ENCODE data around the gene GRM7. TPM values are rescaled to one million over a fixed set of nuclear protein-coding genes. Genes with fewer than 3 reads are reported as not detected.

Gene GRM7
- total RNA-seq, 2 experiments from 2014 or later, result not detected

DNA sequence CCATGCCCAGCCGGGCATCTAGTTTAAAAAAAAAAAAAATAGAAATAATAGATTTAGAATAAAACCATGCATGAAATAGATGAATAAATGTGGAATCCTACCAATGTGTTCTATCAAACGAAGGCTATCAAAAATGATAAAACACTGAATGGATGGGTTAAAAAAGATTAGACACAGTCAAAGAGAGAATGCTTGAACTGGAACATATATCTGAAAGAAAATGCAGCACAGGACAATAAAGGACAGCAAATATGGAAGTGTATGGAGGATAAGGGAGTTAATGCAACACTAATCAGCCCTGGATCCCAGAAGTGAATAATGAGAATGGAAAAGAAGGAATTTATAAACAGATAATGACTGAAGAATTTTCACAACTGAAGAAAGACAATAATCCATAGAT is 571.7 kb downstream of the GRM7 start:
- peaks cover 10% of the 10 kb centered on the region for H3K9me3 Mint-ChIP-seq (ENCODE audit: low read depth)
- no peaks in the 10 kb centered on the region for H3K27me3 Mint-ChIP-seq
- no peaks in the 10 kb centered on the region for H3K36me3 Mint-ChIP-seq (ENCODE audit: low read depth)
- ChIA-PET POLR2A (no interaction called here), CTCF (no interaction called here)
- intact Hi-C loops (cut with DNase I, micrococcal nuclease), result no loop called here
- H3K4me3 Mint-ChIP-seq, result no peak overlapping the region
- H3K4me1 Mint-ChIP-seq, result no peaks in the 10 kb centered on the region
- DNase-seq (no peak), ATAC-seq (no peak)
- H3K27ac Mint-ChIP-seq, result no peak overlapping the region

DNA sequence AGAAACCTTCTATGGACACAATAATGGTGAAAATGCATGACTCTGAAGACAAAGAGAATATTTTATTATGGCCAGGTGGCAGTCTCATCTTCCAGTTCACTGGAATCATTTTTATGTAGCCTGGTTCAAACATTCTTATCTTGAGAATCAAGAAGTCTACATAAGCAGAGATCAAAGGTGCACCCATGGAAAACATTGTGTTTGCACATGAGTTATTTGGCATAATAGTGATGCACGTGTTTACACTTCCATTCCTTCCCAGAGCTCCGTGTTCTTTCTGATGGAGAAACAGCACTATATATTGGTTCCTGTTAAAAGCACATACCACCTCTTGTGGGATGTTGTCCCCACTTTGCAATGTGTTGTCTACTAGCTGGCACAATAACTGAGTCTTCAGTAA is 572.2 kb downstream of the GRM7 start:
- H3K4me1 Mint-ChIP-seq, result no peaks in the 10 kb centered on the region
- ATAC-seq (no peak), DNase-seq (no peak)
- CTCF ChIA-PET, result no interaction called here
- intact Hi-C loops (cut with DNase I, micrococcal nuclease), result no loop called here
- no peaks in the 10 kb centered on the region for H3K27me3 Mint-ChIP-seq
- H3K36me3 Mint-ChIP-seq (ENCODE audit: low read depth), result no peaks in the 10 kb centered on the region
- no peak overlapping the region for H3K4me3 Mint-ChIP-seq
- POLR2A ChIA-PET, result no interaction called here
- peaks cover 10% of the 10 kb centered on the region for H3K9me3 Mint-ChIP-seq (ENCODE audit: low read depth)
- no peak overlapping the region for H3K27ac Mint-ChIP-seq

DNA sequence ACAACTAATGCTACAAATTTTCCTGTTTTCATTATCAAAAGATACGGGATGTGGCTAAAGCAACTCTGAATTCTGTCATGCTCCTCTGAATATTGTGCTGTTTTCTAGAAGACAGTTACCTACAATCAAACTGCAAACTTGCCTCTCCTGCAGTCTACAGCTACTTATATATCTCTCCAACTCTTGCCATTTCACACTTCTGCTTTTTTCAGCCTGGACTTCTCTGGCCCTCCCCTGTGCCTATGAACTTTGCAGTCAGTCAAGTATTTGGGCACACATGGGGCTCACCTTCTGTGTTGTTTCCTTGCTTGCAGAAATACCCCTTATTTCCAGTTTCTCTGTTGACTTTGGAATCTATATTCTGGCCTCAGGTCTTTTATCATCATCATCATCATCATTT is 575.6 kb downstream of the GRM7 start:
- ATAC-seq (no peak), DNase-seq (no peak)
- Mint-ChIP-seq H3K4me1 (no peaks in the 10 kb centered on the region), H3K36me3 (ENCODE audit: low read depth) (no peaks in the 10 kb centered on the region), H3K4me3 (no peak overlapping the region), H3K9me3 (ENCODE audit: low read depth) (peaks cover 10% of the 10 kb centered on the region), H3K27ac (no peak overlapping the region), H3K27me3 (no peaks in the 10 kb centered on the region)
- CTCF ChIA-PET, result interaction anchor here (0.5 kb wide), 1 partner anchor 51 kb away, joined by 3 read pairs; no protein-coding TSS in a partner anchor
- intact Hi-C loops (cut with DNase I, micrococcal nuclease), result no loop called here
- POLR2A ChIA-PET, result no interaction called here

DNA sequence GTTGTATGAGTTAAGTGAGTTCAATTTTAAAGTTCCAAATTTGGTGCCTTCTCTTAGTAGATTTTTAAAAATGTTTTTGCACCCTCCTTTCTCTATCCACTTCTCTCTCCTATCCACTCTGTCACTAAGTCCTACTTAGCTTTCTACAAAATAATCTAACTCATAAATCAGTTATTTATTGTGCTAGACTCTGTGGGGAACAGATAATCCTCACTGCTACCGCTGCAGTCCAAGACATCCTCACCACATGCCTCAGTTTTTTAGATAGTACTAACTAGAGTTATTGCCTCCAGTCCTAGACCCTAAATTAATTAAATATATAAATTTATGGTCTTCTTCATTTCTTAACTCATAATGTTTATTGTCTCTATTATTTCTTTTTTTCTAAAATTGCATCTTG is 576.3 kb downstream of the GRM7 start:
- CTCF ChIA-PET, result no interaction called here
- POLR2A ChIA-PET, result no interaction called here
- no peak overlapping the region for H3K4me3 Mint-ChIP-seq

DNA sequence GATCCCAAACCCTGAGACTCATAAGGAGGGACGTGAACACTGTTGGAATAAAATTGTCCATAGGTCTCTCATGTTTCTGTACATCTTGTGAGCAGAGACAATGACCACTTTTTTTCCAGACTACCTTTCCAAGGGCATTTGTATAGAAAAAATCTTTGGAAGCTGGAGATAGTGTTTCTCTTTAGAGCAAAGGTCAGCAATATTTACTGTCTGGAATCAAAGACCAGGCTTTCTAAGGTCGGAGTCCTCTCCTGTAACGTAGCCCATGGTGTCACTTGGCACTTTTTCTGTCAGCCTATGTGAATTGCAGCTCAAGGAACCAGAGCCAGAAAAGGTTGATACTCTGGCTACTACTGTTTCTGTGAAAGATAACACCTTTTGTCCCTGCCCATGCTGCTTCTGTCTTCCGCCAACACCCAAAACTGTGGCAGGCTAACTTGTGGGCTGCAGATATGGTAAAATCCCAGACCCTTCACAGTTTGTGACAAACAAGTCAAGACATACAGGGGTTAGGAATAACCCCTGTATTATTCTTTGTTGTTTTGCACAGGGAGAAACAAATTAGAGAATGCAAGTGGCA is 578.3 kb downstream of the GRM7 start:
- no peaks in the 10 kb centered on the region for H3K4me1 Mint-ChIP-seq
- DNase-seq (no peak), ATAC-seq (no peak)
- ChIA-PET CTCF (interaction anchor here (1.1 kb wide), 1 partner anchor 29 kb away, joined by 3 read pairs; no protein-coding TSS in a partner anchor), POLR2A (no interaction called here)
- H3K9me3 Mint-ChIP-seq (ENCODE audit: low read depth), result peaks cover 2% of the 10 kb centered on the region
- H3K36me3 Mint-ChIP-seq (ENCODE audit: low read depth), result no peaks in the 10 kb centered on the region
- H3K27ac Mint-ChIP-seq, result no peak overlapping the region
- H3K4me3 Mint-ChIP-seq, result no peak overlapping the region
- intact Hi-C loops (cut with DNase I, micrococcal nuclease), result no loop called here
- no peaks in the 10 kb centered on the region for H3K27me3 Mint-ChIP-seq

More for the DNA sequence above, 576.3 kb downstream of the GRM7 start:
- peaks cover 10% of the 10 kb centered on the region for H3K9me3 Mint-ChIP-seq (ENCODE audit: low read depth)
- no peaks in the 10 kb centered on the region for H3K4me1 Mint-ChIP-seq
- ATAC-seq (no peak), DNase-seq (no peak)
- no peaks in the 10 kb centered on the region for H3K36me3 Mint-ChIP-seq (ENCODE audit: low read depth)
- no peak overlapping the region for H3K27ac Mint-ChIP-seq
- intact Hi-C loops (cut with DNase I, micrococcal nuclease), result no loop called here
- no peaks in the 10 kb centered on the region for H3K27me3 Mint-ChIP-seq

DNA sequence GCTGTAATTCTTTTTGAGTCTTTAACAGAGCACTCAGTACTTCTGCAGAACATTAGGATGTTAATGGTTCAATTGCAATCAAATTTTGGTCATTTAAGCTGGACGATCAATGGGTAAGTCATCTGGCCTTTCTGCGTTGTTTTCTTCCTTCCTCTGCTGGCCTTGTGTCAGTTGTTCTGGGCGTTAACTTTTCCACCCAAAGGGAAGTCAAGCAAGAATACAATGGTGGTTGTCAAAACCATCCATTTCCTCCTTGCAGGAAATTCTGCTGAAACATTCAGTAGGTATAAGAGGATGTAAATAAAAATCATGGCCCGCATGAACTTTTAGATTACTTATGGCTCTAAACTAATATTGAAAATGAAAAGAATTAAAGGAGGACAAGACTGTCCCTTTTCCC is 584.0 kb downstream of the GRM7 start:
- CTCF ChIA-PET, result no interaction called here
- Mint-ChIP-seq H3K4me1 (no peaks in the 10 kb centered on the region), H3K27me3 (no peaks in the 10 kb centered on the region), H3K9me3 (ENCODE audit: low read depth) (peaks cover 4% of the 10 kb centered on the region), H3K36me3 (ENCODE audit: low read depth) (no peaks in the 10 kb centered on the region), H3K27ac (no peak overlapping the region), H3K4me3 (no peak overlapping the region)
- POLR2A ChIA-PET, result no interaction called here
- DNase-seq (no peak), ATAC-seq (no peak)
- intact Hi-C loops (cut with DNase I, micrococcal nuclease), result no loop called here

DNA sequence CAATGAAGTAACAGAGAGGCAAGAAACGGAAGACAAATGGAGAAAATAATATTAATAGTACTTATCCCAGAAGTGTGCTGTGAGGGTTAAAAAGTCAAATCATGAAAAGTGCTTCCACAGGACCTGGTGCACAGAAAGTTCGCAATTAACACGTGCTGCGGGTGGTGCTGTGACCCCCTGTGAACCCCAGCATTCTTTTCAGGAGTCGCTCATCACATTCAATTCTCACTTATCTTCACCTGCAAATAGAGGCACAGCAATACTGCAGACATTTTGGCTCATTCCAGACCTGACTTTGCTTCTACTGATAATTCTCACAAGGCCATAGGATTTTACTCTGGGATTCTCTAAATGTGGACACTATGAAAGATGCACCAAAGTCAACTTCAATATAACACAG is 584.4 kb downstream of the GRM7 start:
- ChIA-PET CTCF (no interaction called here), POLR2A (no interaction called here)
- Mint-ChIP-seq H3K4me3 (no peak overlapping the region), H3K36me3 (ENCODE audit: low read depth) (no peaks in the 10 kb centered on the region), H3K27ac (no peak overlapping the region), H3K4me1 (no peaks in the 10 kb centered on the region), H3K9me3 (ENCODE audit: low read depth) (peaks cover 4% of the 10 kb centered on the region), H3K27me3 (no peaks in the 10 kb centered on the region)
- no peak for DNase-seq
- intact Hi-C loops (cut with DNase I, micrococcal nuclease), result no loop called here
- ATAC-seq, result no peak

DNA sequence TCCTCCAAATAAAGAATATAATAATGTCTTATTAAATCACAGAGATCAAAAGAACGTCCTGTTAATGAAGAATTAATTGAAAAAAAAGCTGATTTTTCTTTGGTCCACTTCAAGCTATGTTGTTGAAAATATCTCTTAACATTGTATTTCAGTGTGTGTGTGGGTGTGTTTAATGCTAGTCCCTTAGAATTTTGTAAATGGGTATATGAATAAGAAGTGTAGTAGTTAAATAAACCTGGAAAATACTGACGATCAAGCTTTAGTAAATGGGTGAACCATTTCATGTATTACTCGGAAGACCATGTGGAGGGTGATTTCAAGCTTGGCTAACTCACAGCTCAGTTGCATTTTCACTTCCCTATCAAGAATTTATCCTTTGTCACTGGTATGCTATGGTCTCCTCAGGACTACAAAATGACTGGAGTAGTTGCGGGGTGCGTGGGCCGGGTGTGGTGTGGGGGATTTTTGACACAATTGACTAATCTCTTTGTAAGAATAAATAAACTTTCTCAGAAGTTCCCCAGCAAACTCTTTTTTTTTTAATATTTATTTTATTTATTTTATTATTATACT is 586.4 kb downstream of the GRM7 start:
- intact Hi-C loops (cut with DNase I, micrococcal nuclease), result no loop called here
- no peaks in the 10 kb centered on the region for H3K36me3 Mint-ChIP-seq (ENCODE audit: low read depth)
- H3K27ac Mint-ChIP-seq, result no peak overlapping the region

DNA sequence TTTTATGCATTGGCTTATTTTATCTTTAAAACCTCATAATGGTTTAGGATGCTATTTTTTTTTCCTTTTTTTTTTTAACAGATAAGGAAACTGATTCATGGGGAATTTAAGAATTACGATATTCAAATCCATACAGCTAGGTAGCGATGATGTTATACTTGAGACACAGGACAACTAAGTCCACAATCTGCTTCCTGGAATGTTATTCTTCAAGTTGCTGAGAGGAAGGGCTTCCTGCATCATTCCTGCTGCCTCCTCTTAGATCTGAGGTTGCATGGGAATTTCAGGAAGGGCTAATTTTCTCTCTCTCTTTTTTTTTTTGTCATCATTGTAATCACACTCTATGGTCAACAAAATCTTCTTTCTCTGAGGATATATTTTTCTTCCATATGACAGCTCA is 595.5 kb downstream of the GRM7 start:
- ChIA-PET CTCF (interaction anchor here (0.6 kb wide), 1 partner anchor 287 kb away, joined by 4 read pairs; no protein-coding TSS in a partner anchor), POLR2A (no interaction called here)
- intact Hi-C loops (cut with DNase I, micrococcal nuclease), result no loop called here

More for the DNA sequence above, 586.4 kb downstream of the GRM7 start:
- ChIA-PET CTCF (no interaction called here), POLR2A (no interaction called here)
- Mint-ChIP-seq H3K9me3 (ENCODE audit: low read depth) (peaks cover 4% of the 10 kb centered on the region), H3K4me1 (no peaks in the 10 kb centered on the region), H3K4me3 (no peak overlapping the region), H3K27me3 (no peaks in the 10 kb centered on the region)
- DNase-seq (no peak), ATAC-seq (no peak)

DNA sequence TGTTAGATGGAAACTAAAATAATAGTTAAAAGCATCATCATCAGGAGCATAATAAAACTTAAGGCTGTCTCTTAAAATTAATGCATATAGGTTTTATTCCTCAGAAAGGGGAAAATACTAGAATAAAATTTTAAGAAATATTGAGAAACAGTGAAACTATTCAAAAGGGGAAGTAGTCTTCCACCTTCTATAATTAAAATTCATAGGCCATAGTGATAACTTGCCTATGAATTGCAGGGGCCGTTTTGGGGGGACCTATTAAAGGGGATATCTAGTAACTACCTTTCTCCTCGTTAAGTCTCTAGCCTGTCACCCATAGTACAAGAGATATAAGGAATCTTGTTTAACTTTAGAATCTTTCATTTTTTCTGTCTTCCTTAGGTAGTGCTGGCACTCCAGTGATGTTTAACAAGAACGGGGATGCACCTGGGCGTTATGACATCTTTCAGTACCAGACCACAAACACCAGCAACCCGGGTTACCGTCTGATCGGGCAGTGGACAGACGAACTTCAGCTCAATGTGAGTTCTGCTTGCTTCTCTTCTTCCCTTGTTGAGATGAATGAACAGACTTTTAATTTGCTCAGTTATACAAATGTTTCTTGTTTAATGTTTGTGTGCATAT is 600.4 kb downstream of the GRM7 start:
- no peak for DNase-seq
- intact Hi-C loops (cut with DNase I, micrococcal nuclease), result no loop called here
- no peaks in the 10 kb centered on the region for H3K9me3 Mint-ChIP-seq (ENCODE audit: low read depth)
- H3K27ac Mint-ChIP-seq, result no peak overlapping the region
- H3K4me3 Mint-ChIP-seq, result no peak overlapping the region
- H3K4me1 Mint-ChIP-seq, result no peaks in the 10 kb centered on the region
- no peaks in the 10 kb centered on the region for H3K36me3 Mint-ChIP-seq (ENCODE audit: low read depth)
- POLR2A ChIA-PET, result no interaction called here
- CTCF ChIA-PET, result no interaction called here
- peaks cover 3% of the 10 kb centered on the region for H3K27me3 Mint-ChIP-seq
- no peak for ATAC-seq

More for the DNA sequence above, 595.5 kb downstream of the GRM7 start:
- no peak for DNase-seq
- no peaks in the 10 kb centered on the region for H3K27me3 Mint-ChIP-seq
- no peaks in the 10 kb centered on the region for H3K9me3 Mint-ChIP-seq (ENCODE audit: low read depth)
- H3K27ac Mint-ChIP-seq, result no peak overlapping the region
- no peak for ATAC-seq
- H3K36me3 Mint-ChIP-seq (ENCODE audit: low read depth), result no peaks in the 10 kb centered on the region
- no peak overlapping the region for H3K4me3 Mint-ChIP-seq
- H3K4me1 Mint-ChIP-seq, result no peaks in the 10 kb centered on the region

DNA sequence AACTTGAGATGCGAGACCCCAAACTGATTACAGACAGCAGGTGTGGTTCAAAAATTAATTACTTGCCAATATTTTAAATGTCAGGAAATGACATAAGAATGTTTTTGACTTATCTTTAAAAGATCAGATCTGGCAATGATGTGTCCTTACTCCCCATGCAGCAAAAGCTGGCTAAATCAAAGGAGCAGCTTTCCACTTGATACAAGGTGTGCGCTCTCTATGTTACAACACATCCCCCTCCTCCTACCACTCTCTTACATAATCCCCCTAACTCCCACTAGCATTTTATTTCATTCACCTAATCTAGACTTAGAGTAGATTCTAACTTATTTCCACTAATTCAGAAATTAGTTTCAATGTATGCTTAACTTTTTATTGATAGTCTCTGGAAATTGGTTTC is 609.0 kb downstream of the GRM7 start:
- POLR2A ChIA-PET, result no interaction called here
- DNase-seq (no peak), ATAC-seq (no peak)
- intact Hi-C loops (cut with DNase I, micrococcal nuclease), result no loop called here
- CTCF ChIA-PET, result no interaction called here
- Mint-ChIP-seq H3K27ac (no peak overlapping the region), H3K4me1 (no peaks in the 10 kb centered on the region), H3K9me3 (ENCODE audit: low read depth) (no peaks in the 10 kb centered on the region), H3K36me3 (ENCODE audit: low read depth) (no peaks in the 10 kb centered on the region), H3K27me3 (no peaks in the 10 kb centered on the region), H3K4me3 (no peak overlapping the region)

DNA sequence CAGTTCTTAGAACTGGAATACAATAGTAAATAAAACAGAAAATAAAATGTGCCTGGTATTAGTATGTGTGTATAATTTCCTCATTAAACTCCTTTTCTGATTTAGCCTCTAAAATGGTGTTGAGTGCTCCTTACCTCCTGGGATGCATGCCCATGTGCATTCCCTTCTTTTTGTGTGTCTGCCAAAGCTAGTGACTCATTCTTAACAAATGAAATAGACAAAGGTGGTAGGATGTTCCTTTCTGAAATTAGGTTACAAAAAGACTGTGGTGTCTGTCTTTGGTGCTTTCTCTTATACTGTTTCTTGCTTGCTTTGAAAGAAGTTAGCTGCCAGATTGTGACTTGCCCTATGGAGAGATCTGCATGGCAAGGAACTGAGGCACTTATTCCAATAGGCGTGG is 623.7 kb downstream of the GRM7 start:
- no peak for ATAC-seq
- DNase-seq, result no peak
- H3K4me1 Mint-ChIP-seq, result no peaks in the 10 kb centered on the region
- intact Hi-C loops (cut with DNase I, micrococcal nuclease), result no loop called here
- H3K4me3 Mint-ChIP-seq, result no peak overlapping the region
- H3K36me3 Mint-ChIP-seq (ENCODE audit: low read depth), result no peaks in the 10 kb centered on the region
- no peaks in the 10 kb centered on the region for H3K9me3 Mint-ChIP-seq (ENCODE audit: low read depth)
- no peak overlapping the region for H3K27ac Mint-ChIP-seq
- H3K27me3 Mint-ChIP-seq, result no peaks in the 10 kb centered on the region
- ChIA-PET CTCF (interaction anchor here (0.7 kb wide), 1 partner anchor 84 kb away, joined by 3 read pairs; no protein-coding TSS in a partner anchor), POLR2A (no interaction called here)
